Choroid plexus epithelial cell (primary cell): ENCODE data around the gene PNMT.

Experiments
- DNase-seq: peaks from one replicate; pipeline ENCODE4 v3.0.0-alpha.2; 2010; ENCODE audit warnings: low read depth
- H3K4me3 ChIP-seq: 2 replicates; pipeline ENCODE4 v1.5.1; 2011; ENCODE audit warnings: low read depth, mild to moderate bottlenecking, control low read depth, low read length, moderate library complexity
- TF ChIP-seq, protein P1 (sequence below): conservative IDR thresholded peaks from 2 replicates; pipeline ENCODE4 v1.5.1; 2011; ENCODE audit warnings: low read depth, mild to moderate bottlenecking, control low read depth, inconsistent platforms, low read length, moderate library complexity

The PNMT gene

GRCh38 chr17:39640591-39641031, 27.6 kb upstream of the PNMT start:
- H3K4me3 ChIP-seq, result no peak overlapping the region
- TF ChIP-seq, protein P1, sequence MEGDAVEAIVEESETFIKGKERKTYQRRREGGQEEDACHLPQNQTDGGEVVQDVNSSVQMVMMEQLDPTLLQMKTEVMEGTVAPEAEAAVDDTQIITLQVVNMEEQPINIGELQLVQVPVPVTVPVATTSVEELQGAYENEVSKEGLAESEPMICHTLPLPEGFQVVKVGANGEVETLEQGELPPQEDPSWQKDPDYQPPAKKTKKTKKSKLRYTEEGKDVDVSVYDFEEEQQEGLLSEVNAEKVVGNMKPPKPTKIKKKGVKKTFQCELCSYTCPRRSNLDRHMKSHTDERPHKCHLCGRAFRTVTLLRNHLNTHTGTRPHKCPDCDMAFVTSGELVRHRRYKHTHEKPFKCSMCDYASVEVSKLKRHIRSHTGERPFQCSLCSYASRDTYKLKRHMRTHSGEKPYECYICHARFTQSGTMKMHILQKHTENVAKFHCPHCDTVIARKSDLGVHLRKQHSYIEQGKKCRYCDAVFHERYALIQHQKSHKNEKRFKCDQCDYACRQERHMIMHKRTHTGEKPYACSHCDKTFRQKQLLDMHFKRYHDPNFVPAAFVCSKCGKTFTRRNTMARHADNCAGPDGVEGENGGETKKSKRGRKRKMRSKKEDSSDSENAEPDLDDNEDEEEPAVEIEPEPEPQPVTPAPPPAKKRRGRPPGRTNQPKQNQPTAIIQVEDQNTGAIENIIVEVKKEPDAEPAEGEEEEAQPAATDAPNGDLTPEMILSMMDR, result no peak
- DNase-seq, result no peak

GRCh38 chr17:39641097-39641496, 27.2 kb upstream of the PNMT start:
- no peak overlapping the region for H3K4me3 ChIP-seq
- TF ChIP-seq, protein P1, result no peak
- DNase-seq, result no peak

GRCh38 chr17:39641883-39642282, 26.4 kb upstream of the PNMT start:
- DNase-seq, result no peak
- TF ChIP-seq, protein P1, result no peak
- H3K4me3 ChIP-seq, result no peak overlapping the region

DNA sequence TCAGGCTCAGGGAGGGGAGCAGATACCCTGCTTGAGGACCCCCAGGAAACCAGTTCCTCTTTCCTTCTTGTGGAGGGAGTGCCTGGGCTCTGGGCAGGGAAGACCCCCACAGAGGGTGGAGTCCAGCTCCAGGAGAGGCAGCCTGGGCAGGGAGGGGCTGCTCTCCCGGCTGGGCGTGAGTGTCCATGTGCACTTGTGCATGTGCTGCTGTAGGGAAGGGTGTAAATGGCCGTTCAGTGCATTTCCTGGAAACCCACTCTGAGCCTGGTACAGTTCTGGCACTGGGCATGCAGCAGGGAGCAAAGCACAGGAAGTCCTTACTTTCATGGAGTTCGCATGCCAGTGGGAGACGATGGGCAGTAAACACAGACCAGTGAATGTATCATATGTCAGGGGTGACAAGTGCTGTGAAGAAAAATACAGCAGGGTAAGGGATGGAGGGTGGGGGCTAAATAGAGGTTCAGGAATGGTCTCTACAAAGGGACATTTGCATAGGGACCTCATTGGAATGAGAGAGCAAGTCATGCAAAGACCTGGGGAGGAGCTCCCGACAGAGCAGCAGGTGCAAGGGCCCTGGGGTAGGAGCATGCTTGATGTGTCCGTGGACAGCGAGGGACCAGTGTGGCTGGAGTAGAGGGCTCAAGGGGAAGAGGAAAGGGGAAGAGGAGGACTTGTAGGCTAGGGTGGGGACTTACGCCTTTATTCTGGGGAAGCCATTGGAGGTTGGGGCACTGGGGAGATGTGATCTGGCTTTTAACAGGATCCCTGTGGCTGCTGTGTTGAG, 25.8 kb upstream of the PNMT start:
- no peak for DNase-seq
- H3K4me3 ChIP-seq, result no peak overlapping the region
- TF ChIP-seq, protein P1, result no peak

DNA sequence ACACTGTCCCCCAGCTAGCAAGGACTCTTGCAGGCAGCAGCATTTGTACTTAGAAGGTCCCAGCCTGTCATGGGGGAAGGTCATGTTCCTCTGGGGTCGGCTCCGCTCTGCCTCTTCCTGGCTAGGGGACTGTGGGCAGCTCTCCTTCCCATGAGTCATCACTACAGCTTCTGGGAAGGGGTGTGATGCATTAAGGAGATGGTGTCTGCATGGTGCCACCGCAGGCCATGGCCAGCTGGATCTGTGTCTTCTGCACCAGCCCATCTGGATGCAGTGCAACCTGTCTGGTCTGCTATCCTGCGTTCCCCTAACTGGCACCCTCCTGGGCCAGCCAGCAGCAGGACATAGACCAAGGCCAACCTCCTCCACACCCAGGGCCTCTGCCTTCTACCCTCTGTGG, 25.0 kb upstream of the PNMT start:
- no peak for DNase-seq
- H3K4me3 ChIP-seq, result no peak overlapping the region
- TF ChIP-seq, protein P1, result no peak

DNA sequence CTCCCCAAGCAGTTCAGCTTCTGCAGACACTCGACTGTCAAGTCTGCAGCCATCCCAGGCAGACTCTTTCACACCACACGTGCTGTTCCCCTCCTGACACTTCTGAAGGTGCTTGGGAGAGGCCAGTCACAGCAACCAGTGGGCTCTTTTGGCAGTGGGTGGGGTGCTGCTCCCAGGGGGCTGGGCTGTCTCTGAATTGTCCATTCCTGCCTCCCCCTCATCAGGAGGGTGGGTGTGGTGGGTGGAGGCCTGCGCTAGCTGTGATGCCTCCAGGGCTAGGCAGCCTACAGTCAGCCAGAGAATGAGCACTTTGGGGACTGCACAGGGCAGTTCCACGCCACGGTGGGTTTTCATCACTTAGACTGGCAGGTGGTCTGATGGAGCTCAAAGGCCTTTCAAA, 21.0 kb upstream of the PNMT start:
- DNase-seq, result no peak
- H3K4me3 ChIP-seq, result no peak overlapping the region
- TF ChIP-seq, protein P1, result no peak
